Gastroesophageal sphincter (tissue), 3 donors: ENCODE results near the gene LYPLAL1.

ENCODE experiments used
- CTCF ChIP-seq, 4 experiments: fragments of 200-600 bp in 2 of 4; fragments of 450-650 bp in 2 of 4; sonication (generic) in 1 of 4; IDR thresholded peaks; one replicate each; pipeline ENCODE4 v1.5.1; 2017 to 2019; ENCODE audit warnings: antibody characterized with exemption in 4 of 4, mild to moderate bottlenecking in 2 of 4, moderate library complexity in 2 of 4
- EP300 ChIP-seq: sonication (generic); formaldehyde crosslinking; IDR thresholded peaks from one replicate; pipeline ENCODE4 v1.6.1; 2017; ENCODE audit warnings: antibody characterized with exemption, mild to moderate bottlenecking
- POLR2AphosphoS5 ChIP-seq: sonication (generic); formaldehyde crosslinking; IDR thresholded peaks from one replicate; pipeline ENCODE4 v1.6.1; 2017; ENCODE audit warnings: antibody characterized with exemption

- TF ChIP-seq CTCF (IDR thresholded peaks at IDR 0.05), result no peak
- no peak for TF ChIP-seq EP300
- TF ChIP-seq POLR2AphosphoS5, result no peak
These were observed 22.2 kb upstream of the LYPLAL1 start for GRCh38 chr1:219151467-219151866.
